Mucosa of descending colon (tissue), 3 donors: ENCODE results near the gene MAPK7. TPM values are rescaled to one million over a fixed set of nuclear protein-coding genes. Genes with fewer than 3 reads are reported as not detected.

Experiments
- ATAC-seq: fragments of 200-7000 bp; cut with Tn5 transposase; one replicate; pipeline ENCODE4 v1.9.1; 2020; ENCODE audit warnings: mild to moderate bottlenecking, moderate library complexity
- DNase-seq, 3 donors: peaks; one replicate each; pipeline ENCODE4 v3.0.0-alpha.2; 2020
- H3K36me3 ChIP-seq: fragments of 200-600 bp; one replicate; pipeline ENCODE4 v1.8.0; 2021; ENCODE audit warnings: low read depth, mild to moderate bottlenecking
- H3K4me1 ChIP-seq: fragments of 200-600 bp; one replicate; pipeline ENCODE4 v1.8.0; 2021; ENCODE audit warnings: low read depth, mild to moderate bottlenecking
- H3K4me3 ChIP-seq: fragments of 200-600 bp; one replicate; pipeline ENCODE4 v1.8.0; 2021; ENCODE audit warnings: mild to moderate bottlenecking
- H3K9me3 ChIP-seq: fragments of 200-600 bp; one replicate; pipeline ENCODE4 v1.8.0; 2021; ENCODE audit warnings: mild to moderate bottlenecking
- CTCF ChIP-seq: fragments of 200-600 bp; IDR thresholded peaks from one replicate; pipeline ENCODE4 v1.8.0; 2022; ENCODE audit warnings: antibody characterized with exemption, mild to moderate bottlenecking
- intact Hi-C, 2 donors: fragments of 100-400 bp; cut with DNase I in 1 of 2; cut with micrococcal nuclease in 1 of 2; formaldehyde crosslinking; loops; one replicate each; pipeline versions ENCODE4 v1.11.0 to v1.11.1; 2022; cut with DNase I, micrococcal nuclease
- total RNA-seq, 3 donors: library from RNA; stranded (reverse); fragmentation: NEBNext Ultra II Directional in 2 of 3; extraction: Animal tissue kit (Norgen Biotek cat#: 25700) in 2 of 3; gene quantifications; one replicate each; pipeline versions ENCODE4 v1.2.1 to v1.2.4, GENCODE V29; 2021 to 2023
- donor health status: DM: no; HTN: no; CAD: no; lungs with moderate emphysema.
- donor health status: DM: no; HTN: no; CAD: no.
- donor health status: DM: no; HTN: yes; CAD: no.

The MAPK7 gene
- total RNA-seq, 3 donors from 2014 or later, result 36.9 to 48.6 (median 47.5) TPM

- ATAC-seq, result peak; percentile 85
- Histone ChIP-seq H3K4me1 (peaks cover 27% of the 10 kb centered on the region), H3K9me3 (no peaks in the 10 kb centered on the region), H3K36me3 (no peaks in the 10 kb centered on the region), H3K4me3 (no peak overlapping the region)
- TF ChIP-seq CTCF, result no peak
- intact Hi-C loops, result no loop called here
- peak; percentile 90 to 91 (median 91) for DNase-seq
Observed at GRCh38 chr17:19384723-19385391, 6.6 kb downstream of the MAPK7 start.

- TF ChIP-seq CTCF, result no peak
- Histone ChIP-seq H3K36me3 (no peaks in the 10 kb centered on the region), H3K4me3 (no peak overlapping the region), H3K4me1 (peaks cover 27% of the 10 kb centered on the region), H3K9me3 (no peaks in the 10 kb centered on the region)
- ATAC-seq (no peak), DNase-seq (no peak)
- intact Hi-C loops, result no loop called here
Observed at GRCh38 chr17:19385521-19385983, 7.3 kb downstream of the MAPK7 start.

GRCh38 chr17:19386051-19386929 is 8.0 kb downstream of the MAPK7 start:
- peaks cover 27% of the 10 kb centered on the region for H3K4me1 ChIP-seq
- no peak overlapping the region for H3K4me3 ChIP-seq
- H3K36me3 ChIP-seq, result no peaks in the 10 kb centered on the region
- peak in 1 of 3 donors; percentile 81 for DNase-seq
- TF ChIP-seq CTCF, result no peak
- intact Hi-C loops, result no loop called here
- ATAC-seq, result peak; percentile 12
- H3K9me3 ChIP-seq, result no peaks in the 10 kb centered on the region

- TF ChIP-seq CTCF, result no peak
- peak; percentile 3 for ATAC-seq
- DNase-seq, result peak in 2 of 3 donors; percentile 49 to 61
- peaks cover 27% of the 10 kb centered on the region for H3K4me1 ChIP-seq
- H3K4me3 ChIP-seq, result no peak within 1 kb of the TSS
- H3K36me3 ChIP-seq, result no peaks in the 10 kb centered on the region
- H3K9me3 ChIP-seq, result no peaks in the 10 kb centered on the region
- intact Hi-C loops, result no loop called here
Observed at GRCh38 chr17:19386974-19387920, 8.9 kb downstream of the MAPK7 start, which contains the start of gene MFAP4. Gene MFAP4 (minus strand): TSS chr17:19387190. CDS start chr17:19387155, 35 bp downstream.

GRCh38 chr17:19387921-19388521 is 9.7 kb downstream of the MAPK7 start:
- H3K36me3 ChIP-seq, result no peaks in the 10 kb centered on the region
- no peak overlapping the region for H3K4me3 ChIP-seq
- ATAC-seq (peak; percentile 44), DNase-seq (peak in 1 of 3 donors; percentile 21)
- intact Hi-C loops, result no loop called here
- no peak for TF ChIP-seq CTCF
- peaks cover 27% of the 10 kb centered on the region for H3K4me1 ChIP-seq
- no peaks in the 10 kb centered on the region for H3K9me3 ChIP-seq
